Measurements from ENCODE around the gene CLINT1. TPM values are rescaled to one million over a fixed set of nuclear protein-coding genes. Genes with fewer than 3 reads are reported as not detected.

CLINT1 gene
- total RNA-seq, 1 donor from 2014 or later = 138 TPM

Other genes with a start within 250 kb of the CLINT1 start
- not detected in 2 replicates for gene SOX30, start 206.7 kb downstream of the CLINT1 start, total RNA-seq
- gene C5orf52, start 187.6 kb downstream of the CLINT1 start, total RNA-seq = not detected in 2 replicates
- 11.1 and 15.4 TPM in 2 replicates for gene THG1L, start 127.7 kb downstream of the CLINT1 start, total RNA-seq
- gene LSM11, start 115.4 kb downstream of the CLINT1 start, total RNA-seq = 9.9 and 12.1 TPM in 2 replicates